ENCODE measurements around the gene YIPF1. TPM values are rescaled to one million over a fixed set of nuclear protein-coding genes. Genes with fewer than 3 reads are reported as not detected.

YIPF1 gene
- total RNA-seq, 2 experiments from 2014 or later: 4.3 to 5.5 TPM

DNA sequence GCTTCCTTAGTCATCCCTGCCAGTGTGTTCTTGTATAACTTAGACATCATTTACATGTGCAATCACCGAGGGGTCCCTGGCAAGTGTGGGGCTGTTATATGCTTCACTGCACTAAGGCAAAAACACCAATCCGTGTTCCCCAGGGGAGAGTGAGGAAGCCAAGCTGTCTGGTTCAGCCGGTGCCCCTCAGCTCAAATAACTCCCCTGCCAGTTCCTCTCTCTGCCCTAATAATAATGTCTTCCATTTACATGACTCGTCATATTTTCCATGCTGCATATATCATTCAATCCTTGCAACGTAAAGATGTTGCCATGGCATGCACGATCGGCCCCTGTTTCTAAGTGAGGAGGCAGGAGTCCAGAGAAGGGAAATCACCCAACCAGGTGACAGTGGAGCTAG is 27.1 kb downstream of the YIPF1 start:
- peaks cover 5% of the 10 kb centered on the region for H3K4me1 ChIP-seq (ENCODE audit: insufficient read depth, low read length)
- TF ChIP-seq, protein P1, sequence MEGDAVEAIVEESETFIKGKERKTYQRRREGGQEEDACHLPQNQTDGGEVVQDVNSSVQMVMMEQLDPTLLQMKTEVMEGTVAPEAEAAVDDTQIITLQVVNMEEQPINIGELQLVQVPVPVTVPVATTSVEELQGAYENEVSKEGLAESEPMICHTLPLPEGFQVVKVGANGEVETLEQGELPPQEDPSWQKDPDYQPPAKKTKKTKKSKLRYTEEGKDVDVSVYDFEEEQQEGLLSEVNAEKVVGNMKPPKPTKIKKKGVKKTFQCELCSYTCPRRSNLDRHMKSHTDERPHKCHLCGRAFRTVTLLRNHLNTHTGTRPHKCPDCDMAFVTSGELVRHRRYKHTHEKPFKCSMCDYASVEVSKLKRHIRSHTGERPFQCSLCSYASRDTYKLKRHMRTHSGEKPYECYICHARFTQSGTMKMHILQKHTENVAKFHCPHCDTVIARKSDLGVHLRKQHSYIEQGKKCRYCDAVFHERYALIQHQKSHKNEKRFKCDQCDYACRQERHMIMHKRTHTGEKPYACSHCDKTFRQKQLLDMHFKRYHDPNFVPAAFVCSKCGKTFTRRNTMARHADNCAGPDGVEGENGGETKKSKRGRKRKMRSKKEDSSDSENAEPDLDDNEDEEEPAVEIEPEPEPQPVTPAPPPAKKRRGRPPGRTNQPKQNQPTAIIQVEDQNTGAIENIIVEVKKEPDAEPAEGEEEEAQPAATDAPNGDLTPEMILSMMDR (IDR thresholded peaks at IDR 0.05): no peak
- no peak for ATAC-seq (ENCODE audit: poor library complexity)

DNA sequence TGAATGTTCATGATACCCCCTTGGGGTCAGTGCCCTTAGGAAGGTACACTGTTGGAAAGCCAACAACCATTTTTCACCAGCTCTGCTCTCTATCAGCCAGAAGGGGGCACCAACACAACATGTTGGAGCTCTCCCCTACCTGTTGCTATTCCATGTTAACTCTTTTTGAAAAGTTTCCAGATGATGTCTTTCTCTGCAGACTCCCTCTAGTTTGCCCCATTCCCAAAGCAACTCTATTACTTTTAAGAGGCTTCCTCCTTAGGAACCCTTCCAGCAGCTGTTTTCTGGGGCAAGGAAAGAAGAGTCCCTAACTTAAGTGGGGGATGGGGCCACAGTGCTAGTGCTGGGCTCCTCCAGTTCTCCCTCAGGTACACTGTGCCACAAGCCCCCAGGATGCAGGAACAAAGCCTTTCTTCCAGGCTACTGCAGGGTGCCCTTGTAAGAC is 28.6 kb downstream of the YIPF1 start:
- Mint-ChIP-seq H3K36me3 (ENCODE audit: low read depth) (peaks cover 51% of the 10 kb centered on the region), H3K4me1 (ENCODE audit: low read depth) (peaks cover 9% of the 10 kb centered on the region), H3K27me3 (no peaks in the 10 kb centered on the region), H3K27ac (no peak overlapping the region), H3K4me3 (no peak overlapping the region), H3K9me3 (no peaks in the 10 kb centered on the region)
- ATAC-seq (ENCODE audit: poor library complexity) (peak; percentile 88), DNase-seq (peak; percentile 8 to 80 (median 32))
- ChIA-PET POLR2A (interaction anchor here (0.7 to 4.0 kb wide), 8 partner anchors 24 to 648 kb away, joined by 3 to 23 read pairs (median 4); partner anchors contain the start of genes IFT25, LRRC42, TCEANC2 and TMEM59), CTCF (interaction anchor here (0.6 to 3.9 kb wide), 13 partner anchors 10 to 940 kb away, joined by 3 to 57 read pairs (median 4); partner anchors contain the start of genes IFT25, LRRC42 and TTC22)
- no peaks in the 10 kb centered on the region for H3K27me3 ChIP-seq (ENCODE audit: control insufficient read depth in 1 of 2, insufficient read depth in 2 of 2, low read length in 2 of 2)
- H3K4me1 ChIP-seq (ENCODE audit: insufficient read depth, low read length): peaks cover 5% of the 10 kb centered on the region
- peaks cover 39% of the 10 kb centered on the region for H3K36me3 ChIP-seq (ENCODE audit: insufficient read depth, low read length)
- TF ChIP-seq, protein P1 (IDR thresholded peaks at IDR 0.05): peak; percentile 79
- no peak overlapping the region for H3K27ac ChIP-seq (ENCODE audit: low read depth in 1 of 2, low read length in 2 of 2)
- intact Hi-C loops (cut with DNase I, micrococcal nuclease): loop anchor here (1.0 to 5.0 kb wide), 4 partner anchors 88 to 951 kb away; no protein-coding TSS in a partner anchor
- no peaks in the 10 kb centered on the region for H3K9me3 ChIP-seq (ENCODE audit: control insufficient read depth in 1 of 2, insufficient read depth in 1 of 2, low read length in 2 of 2)
- H3K4me3 ChIP-seq (ENCODE audit: low read length): no peak overlapping the region

More for the DNA sequence above, 27.1 kb downstream of the YIPF1 start:
- Mint-ChIP-seq H3K27ac (no peak overlapping the region), H3K27me3 (no peaks in the 10 kb centered on the region), H3K36me3 (ENCODE audit: low read depth) (peaks cover 51% of the 10 kb centered on the region), H3K4me1 (ENCODE audit: low read depth) (peaks cover 9% of the 10 kb centered on the region), H3K9me3 (no peaks in the 10 kb centered on the region), H3K4me3 (no peak overlapping the region)
- intact Hi-C loops (cut with DNase I, micrococcal nuclease): loop anchor here in 1 of 2 experiments (5.0 kb wide), 1 partner anchor 950 kb away; no protein-coding TSS in a partner anchor
- POLR2A ChIA-PET: interaction anchor here (1.0 to 4.0 kb wide), 2 partner anchors 86 to 97 kb away, joined by 3 to 23 read pairs; no protein-coding TSS in a partner anchor
- DNase-seq: no peak
- CTCF ChIA-PET: interaction anchor here (1.1 to 3.9 kb wide), 2 partner anchors 90 to 97 kb away, joined by 3 to 57 read pairs; no protein-coding TSS in a partner anchor
- Histone ChIP-seq H3K9me3 (ENCODE audit: control insufficient read depth in 1 of 2, insufficient read depth in 1 of 2, low read length in 2 of 2) (no peaks in the 10 kb centered on the region), H3K27me3 (ENCODE audit: control insufficient read depth in 1 of 2, insufficient read depth in 2 of 2, low read length in 2 of 2) (no peaks in the 10 kb centered on the region), H3K27ac (ENCODE audit: low read depth in 1 of 2, low read length in 2 of 2) (no peak overlapping the region), H3K36me3 (ENCODE audit: insufficient read depth, low read length) (peaks cover 36% of the 10 kb centered on the region), H3K4me3 (ENCODE audit: low read length) (no peak overlapping the region)

DNA sequence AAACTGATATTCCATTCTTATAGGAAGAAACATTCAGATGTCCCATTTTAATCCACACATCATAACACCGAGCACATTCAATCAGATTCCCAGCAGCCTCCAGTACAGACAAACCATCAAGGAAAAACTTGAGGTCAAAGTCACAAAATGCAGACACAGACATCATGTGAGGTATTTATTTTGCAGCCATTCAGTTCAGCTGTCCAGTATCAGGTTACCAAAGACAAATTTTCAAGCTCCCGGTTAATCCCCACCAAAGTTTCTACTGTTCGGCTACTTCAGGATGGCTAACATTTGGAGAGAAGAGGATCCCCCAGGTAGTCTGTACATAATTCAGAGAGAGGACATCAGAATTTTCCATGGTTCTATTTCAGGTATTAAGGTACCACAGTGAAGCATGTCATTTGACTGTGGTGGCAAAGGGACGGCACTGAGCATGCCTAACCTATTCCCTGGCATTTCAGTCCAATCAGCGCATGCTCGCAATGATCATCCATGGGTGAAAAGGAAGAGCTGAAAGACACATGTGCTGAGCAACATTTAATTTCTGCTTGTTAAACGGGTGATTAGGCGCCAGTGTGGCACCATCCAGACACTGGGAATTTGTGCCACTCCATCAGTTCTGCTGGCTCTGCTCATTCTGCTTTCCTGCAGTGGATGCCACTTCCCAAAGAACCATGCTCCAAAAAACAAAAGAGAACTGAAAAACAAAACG is 37.9 kb downstream of the YIPF1 start:
- ChIA-PET CTCF (interaction anchor here (1.0 kb wide), 1 partner anchor 33 kb away, joined by 3 read pairs; no protein-coding TSS in a partner anchor), POLR2A (no interaction called here)
- Mint-ChIP-seq H3K4me1 (ENCODE audit: low read depth) (no peaks in the 10 kb centered on the region), H3K4me3 (no peak overlapping the region), H3K27ac (no peak overlapping the region), H3K27me3 (no peaks in the 10 kb centered on the region), H3K36me3 (ENCODE audit: low read depth) (peaks cover 62% of the 10 kb centered on the region), H3K9me3 (no peaks in the 10 kb centered on the region)
- Histone ChIP-seq H3K9me3 (ENCODE audit: control insufficient read depth in 1 of 2, insufficient read depth in 1 of 2, low read length in 2 of 2) (no peaks in the 10 kb centered on the region), H3K4me3 (ENCODE audit: low read length) (no peak overlapping the region), H3K36me3 (ENCODE audit: insufficient read depth, low read length) (peaks cover 30% of the 10 kb centered on the region), H3K4me1 (ENCODE audit: insufficient read depth, low read length) (no peaks in the 10 kb centered on the region), H3K27ac (ENCODE audit: low read depth in 1 of 2, low read length in 2 of 2) (no peak overlapping the region), H3K27me3 (ENCODE audit: control insufficient read depth in 1 of 2, insufficient read depth in 2 of 2, low read length in 2 of 2) (no peaks in the 10 kb centered on the region)
- intact Hi-C loops (cut with DNase I, micrococcal nuclease): no loop called here
- DNase-seq (no peak), ATAC-seq (ENCODE audit: poor library complexity) (no peak)
- TF ChIP-seq, protein P1 (IDR thresholded peaks at IDR 0.05): no peak
